Stomach smooth muscle (tissue), 2 donors: ENCODE data around the gene APMAP.

ENCODE experiments used
- H3K27ac ChIP-seq: one replicate; pipeline ENCODE4 v1.7.0; 2013; ENCODE audit warnings: mild to moderate bottlenecking, low read length, inconsistent platforms
- H3K27me3 ChIP-seq, 2 donors: one replicate each; pipeline ENCODE4 v1.7.0; 2013; ENCODE audit warnings: low read length in 2 of 2; ENCODE audit not compliant: insufficient read depth in 2 of 2, control insufficient read depth in 1 of 2
- H3K36me3 ChIP-seq, 2 donors: one replicate each; pipeline ENCODE4 v1.7.0; 2013; ENCODE audit warnings: low read length in 2 of 2; ENCODE audit not compliant: control insufficient read depth in 2 of 2, insufficient read depth in 2 of 2
- H3K4me1 ChIP-seq: one replicate; pipeline ENCODE4 v1.7.0; 2013; ENCODE audit warnings: low read length; ENCODE audit not compliant: control insufficient read depth, insufficient read depth
- H3K4me3 ChIP-seq, 2 donors: one replicate each; pipeline ENCODE4 v1.7.0; 2013; ENCODE audit warnings: low read length in 2 of 2
- H3K9ac ChIP-seq, 2 donors: one replicate each; pipeline ENCODE4 v1.7.0; 2013; ENCODE audit warnings: low read length in 2 of 2, mild to moderate bottlenecking in 1 of 2
- H3K9me3 ChIP-seq, 2 donors: one replicate each; pipeline ENCODE4 v1.7.0; 2013; ENCODE audit warnings: low read length in 2 of 2; ENCODE audit not compliant: control insufficient read depth in 2 of 2
- donor health status: healthy.
- donor health status: Pancreatic carcinoma.

APMAP gene

GRCh38 chr20:24963672-24964505, 28.7 kb downstream of the APMAP start:
- peaks cover 55 to 61% of the 10 kb centered on the region in 2 donors for H3K36me3 ChIP-seq
- H3K4me1 ChIP-seq, result no peaks in the 10 kb centered on the region
- H3K4me3 ChIP-seq, result no peak overlapping the region
- no peak overlapping the region for H3K27ac ChIP-seq
- no peaks in the 10 kb centered on the region for H3K9me3 ChIP-seq
- H3K27me3 ChIP-seq, result no peaks in the 10 kb centered on the region
- H3K9ac ChIP-seq, result no peak overlapping the region

- peaks cover 42 to 55% of the 10 kb centered on the region in 2 donors for H3K36me3 ChIP-seq
Observed at GRCh38 chr20:24962510-24962909, 30.0 kb downstream of the APMAP start.

GRCh38 chr20:24962182-24962492, 30.4 kb downstream of the APMAP start:
- Histone ChIP-seq H3K27me3 (no peaks in the 10 kb centered on the region), H3K4me1 (no peaks in the 10 kb centered on the region), H3K4me3 (no peak overlapping the region), H3K9ac (no peak overlapping the region), H3K9me3 (no peaks in the 10 kb centered on the region), H3K36me3 (peaks cover 39 to 53% of the 10 kb centered on the region in 2 donors), H3K27ac (no peak overlapping the region)

More at GRCh38 chr20:24962510-24962909, 30.0 kb downstream of the APMAP start:
- Histone ChIP-seq H3K4me3 (no peak overlapping the region), H3K4me1 (no peaks in the 10 kb centered on the region), H3K9ac (no peak overlapping the region), H3K9me3 (no peaks in the 10 kb centered on the region), H3K27me3 (no peaks in the 10 kb centered on the region), H3K27ac (no peak overlapping the region)

GRCh38 chr20:24961384-24962181, 31.0 kb downstream of the APMAP start:
- no peak overlapping the region for H3K27ac ChIP-seq
- H3K4me3 ChIP-seq, result no peak overlapping the region
- H3K9ac ChIP-seq, result no peak overlapping the region
- H3K36me3 ChIP-seq, result peaks cover 39 to 52% of the 10 kb centered on the region in 2 donors
- H3K27me3 ChIP-seq, result no peaks in the 10 kb centered on the region
- H3K4me1 ChIP-seq, result no peaks in the 10 kb centered on the region
- H3K9me3 ChIP-seq, result no peaks in the 10 kb centered on the region

- Histone ChIP-seq H3K36me3 (peaks cover 32 to 45% of the 10 kb centered on the region in 2 donors), H3K4me3 (no peak overlapping the region), H3K27me3 (no peaks in the 10 kb centered on the region), H3K9me3 (no peaks in the 10 kb centered on the region), H3K9ac (no peak overlapping the region), H3K4me1 (no peaks in the 10 kb centered on the region), H3K27ac (no peak overlapping the region)
Observed at GRCh38 chr20:24960861-24961260, 31.7 kb downstream of the APMAP start.

- Histone ChIP-seq H3K4me3 (no peak overlapping the region), H3K9ac (no peak overlapping the region), H3K4me1 (no peaks in the 10 kb centered on the region), H3K9me3 (no peaks in the 10 kb centered on the region), H3K27me3 (no peaks in the 10 kb centered on the region), H3K36me3 (peaks cover 27 to 40% of the 10 kb centered on the region in 2 donors), H3K27ac (no peak overlapping the region)
Observed at GRCh38 chr20:24960302-24960801, 32.2 kb downstream of the APMAP start.

- Histone ChIP-seq H3K4me3 (no peak overlapping the region), H3K36me3 (peaks cover 23 to 35% of the 10 kb centered on the region in 2 donors), H3K9ac (no peak overlapping the region), H3K27ac (no peak overlapping the region), H3K9me3 (no peaks in the 10 kb centered on the region), H3K4me1 (no peaks in the 10 kb centered on the region), H3K27me3 (no peaks in the 10 kb centered on the region)
Observed at GRCh38 chr20:24959591-24960301, 32.8 kb downstream of the APMAP start.

- no peaks in the 10 kb centered on the region for H3K27me3 ChIP-seq
- no peak overlapping the region for H3K4me3 ChIP-seq
- H3K9ac ChIP-seq, result no peak overlapping the region
- no peaks in the 10 kb centered on the region for H3K9me3 ChIP-seq
- H3K27ac ChIP-seq, result no peak overlapping the region
- H3K36me3 ChIP-seq, result peaks cover 17 to 26% of the 10 kb centered on the region in 2 donors
- H3K4me1 ChIP-seq, result no peaks in the 10 kb centered on the region
Observed at GRCh38 chr20:24958506-24959385, 33.8 kb downstream of the APMAP start.

- Histone ChIP-seq H3K9me3 (no peaks in the 10 kb centered on the region), H3K27ac (no peak overlapping the region), H3K36me3 (peaks cover 5 to 15% of the 10 kb centered on the region in 2 donors), H3K4me3 (no peak overlapping the region), H3K27me3 (no peaks in the 10 kb centered on the region), H3K9ac (no peak overlapping the region), H3K4me1 (no peaks in the 10 kb centered on the region)
Observed at GRCh38 chr20:24957326-24958016, 35.1 kb downstream of the APMAP start.
